ENCODE measurements around the gene KLHDC3.

DNA sequence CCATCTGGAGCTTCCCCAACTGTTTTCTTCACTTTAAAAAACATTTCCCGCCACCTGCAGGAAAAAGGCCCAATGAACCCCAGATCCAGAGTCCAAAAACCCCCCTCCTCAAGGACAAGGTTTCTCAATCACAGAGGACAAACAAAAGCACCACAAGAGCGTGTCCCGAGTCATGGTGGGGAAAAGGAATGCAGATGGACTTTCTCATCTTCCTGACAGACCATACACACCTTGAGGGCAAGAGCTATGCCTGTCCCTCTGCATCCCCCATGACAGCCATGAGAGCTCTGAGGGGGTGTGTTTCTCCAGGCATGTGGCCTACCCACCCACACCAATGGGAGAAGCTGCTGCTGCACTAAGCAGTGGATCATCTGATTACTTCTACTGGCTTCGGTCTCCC is 44.1 kb upstream of the KLHDC3 start:
- TF ChIP-seq, protein P1, sequence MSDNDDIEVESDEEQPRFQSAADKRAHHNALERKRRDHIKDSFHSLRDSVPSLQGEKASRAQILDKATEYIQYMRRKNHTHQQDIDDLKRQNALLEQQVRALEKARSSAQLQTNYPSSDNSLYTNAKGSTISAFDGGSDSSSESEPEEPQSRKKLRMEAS (IDR thresholded peaks at IDR 0.05): no peak
- TF ChIP-seq TCF12 (IDR thresholded peaks at IDR 0.05; ENCODE audit: low read depth): no peak
- TF ChIP-seq CREB1 (IDR thresholded peaks at IDR 0.05; ENCODE audit: low read depth): no peak
- TF ChIP-seq NFIC (IDR thresholded peaks at IDR 0.05): no peak
- TF ChIP-seq RAD21 (IDR thresholded peaks at IDR 0.05; ENCODE audit: low read depth): no peak
- no peak for TF ChIP-seq REST (IDR thresholded peaks at IDR 0.05; ENCODE audit: low read depth)
- TF ChIP-seq TAF1 (IDR thresholded peaks at IDR 0.05; ENCODE audit: low read depth): no peak
- TF ChIP-seq EP300 (IDR thresholded peaks at IDR 0.05; ENCODE audit: borderline replicate concordance): no peak
- no peak for TF ChIP-seq FOXM1 (IDR thresholded peaks at IDR 0.05; ENCODE audit: borderline replicate concordance, low read depth)
- no peak for TF ChIP-seq YY1 (IDR thresholded peaks at IDR 0.05; ENCODE audit: low read depth)

Measured in Ishikawa (cell line).